Measurements from ENCODE around the gene WDCP. TPM values are rescaled to one million over a fixed set of nuclear protein-coding genes. Genes with fewer than 3 reads are reported as not detected.
A peak's percentile ranks its signal among the peaks of the same experiment; 100 is the strongest.

The WDCP gene
- total RNA-seq, 4 donors from 2014 or later: 6.1 to 8.1 (median 6.4) TPM

GRCh38 chr2:24075915-24076848 lies 29.0 kb upstream of the WDCP start, which contains the start of gene SF3B6:
Gene SF3B6, minus strand, starts transcription at chr2:24076326. Its CDS starts 97 bp downstream, at chr2:24076229.
- Histone ChIP-seq H3K36me3 (peaks cover 0 to 61% (median 0%) of the 10 kb centered on the region in 3 donors), H3K4me3 (peak within 1 kb of the TSS; percentile 69 to 84 (median 76)), H3K27me3 (no peaks in the 10 kb centered on the region), H3K9me3 (no peaks in the 10 kb centered on the region), H3K27ac (peak within 1 kb of the TSS; percentile 93 to 97 (median 95)), H3K4me1 (peaks cover 0 to 45% (median 11%) of the 10 kb centered on the region in 4 donors)
- TF ChIP-seq EP300 (IDR thresholded peaks at IDR 0.05) (peak; percentile 94 to 97), POLR2A (IDR thresholded peaks at IDR 0.05) (peak; percentile 54 to 78), CTCF (IDR thresholded peaks at IDR 0.05) (peak in 2 of 5 experiments; percentile 39 to 43)
- DNase-seq (ENCODE audit: low spot score in 2 of 2): peak; percentile 93 to 96
- 0 to 1% methylated on average over 57 to 64 of the region's 64 CpGs for WGBS, 2 donors

GRCh38 chr2:24075259-24075658 lies 28.1 kb upstream of the WDCP start:
- H3K27ac ChIP-seq: peak overlapping the region in 3 of 4 donors; percentile 95 to 97 (median 95)
- H3K4me1 ChIP-seq: peaks cover 0 to 45% (median 11%) of the 10 kb centered on the region in 4 donors
- no peaks in the 10 kb centered on the region for H3K27me3 ChIP-seq
- DNase-seq (ENCODE audit: low spot score in 2 of 2): no peak
- peak overlapping the region; percentile 43 to 84 (median 76) for H3K4me3 ChIP-seq
- no peaks in the 10 kb centered on the region for H3K9me3 ChIP-seq
- no peak for TF ChIP-seq POLR2A (IDR thresholded peaks at IDR 0.05)
- no peak for TF ChIP-seq CTCF (IDR thresholded peaks at IDR 0.05)
- no peak for TF ChIP-seq EP300 (IDR thresholded peaks at IDR 0.05)
- 64 to 66% methylated on average over 5 of the region's 5 CpGs for WGBS, 2 donors
- peaks cover 0 to 60% (median 7%) of the 10 kb centered on the region in 3 donors for H3K36me3 ChIP-seq

GRCh38 chr2:24073816-24074215 lies 26.6 kb upstream of the WDCP start:
- Histone ChIP-seq H3K27me3 (no peaks in the 10 kb centered on the region), H3K4me3 (no peak overlapping the region), H3K36me3 (peaks cover 0 to 58% (median 8%) of the 10 kb centered on the region in 3 donors), H3K27ac (no peak overlapping the region), H3K4me1 (peaks cover 0 to 45% (median 11%) of the 10 kb centered on the region in 4 donors), H3K9me3 (no peaks in the 10 kb centered on the region)
- WGBS, 2 donors: 91 to 92% methylated on average over 6 of the region's 6 CpGs
- no peak for TF ChIP-seq CTCF (IDR thresholded peaks at IDR 0.05)
- TF ChIP-seq EP300 (IDR thresholded peaks at IDR 0.05): no peak
- no peak for TF ChIP-seq POLR2A (IDR thresholded peaks at IDR 0.05)
- DNase-seq (ENCODE audit: low spot score in 2 of 2): no peak

GRCh38 chr2:24072259-24072658 lies 25.1 kb upstream of the WDCP start:
- Histone ChIP-seq H3K36me3 (peaks cover 4 to 69% (median 8%) of the 10 kb centered on the region in 3 donors), H3K9me3 (no peaks in the 10 kb centered on the region), H3K27me3 (no peaks in the 10 kb centered on the region), H3K4me1 (peaks cover 0 to 30% (median 8%) of the 10 kb centered on the region in 4 donors), H3K4me3 (no peak overlapping the region), H3K27ac (no peak overlapping the region)
- TF ChIP-seq CTCF (IDR thresholded peaks at IDR 0.05) (no peak), POLR2A (IDR thresholded peaks at IDR 0.05) (no peak), EP300 (IDR thresholded peaks at IDR 0.05) (no peak)
- WGBS, 2 donors: 89 to 96% methylated on average over 4 of the region's 4 CpGs
- DNase-seq (ENCODE audit: low spot score in 2 of 2): no peak

GRCh38 chr2:24065341-24065740 lies 18.1 kb upstream of the WDCP start:
- no peaks in the 10 kb centered on the region for H3K4me1 ChIP-seq
- TF ChIP-seq EP300 (IDR thresholded peaks at IDR 0.05): no peak
- TF ChIP-seq POLR2A (IDR thresholded peaks at IDR 0.05): no peak
- no peak for TF ChIP-seq CTCF (IDR thresholded peaks at IDR 0.05)
- no peak overlapping the region for H3K4me3 ChIP-seq
- WGBS, 2 donors: 86 to 87% methylated on average over 2 of the region's 2 CpGs
- peaks cover 2 to 67% (median 9%) of the 10 kb centered on the region in 3 donors for H3K36me3 ChIP-seq
- H3K27ac ChIP-seq: no peak overlapping the region
- no peak for DNase-seq (ENCODE audit: low spot score in 2 of 2)
- no peaks in the 10 kb centered on the region for H3K9me3 ChIP-seq
- no peaks in the 10 kb centered on the region for H3K27me3 ChIP-seq

All from tibial nerve (tissue), 4 donors.